Spleen (tissue), 11 donors: Measurements from ENCODE around the gene COA3. TPM values are rescaled to one million over a fixed set of nuclear protein-coding genes. Genes with fewer than 3 reads are reported as not detected.

Experiments used
- DNase-seq: peaks from one replicate; pipeline ENCODE4 v3.0.0-alpha.2; 2020
- H3K27ac ChIP-seq, 8 donors: fragments of 200-600 bp; sonication (generic) in 7 of 8; 1 replicate in 4 of 8; 2 replicates in 4 of 8; pipeline versions ENCODE4 v1.5.0 to v1.8.0; 2016 to 2021; ENCODE audit warnings: inconsistent platforms in 4 of 8, mild to moderate bottlenecking in 4 of 8, moderate library complexity in 1 of 8
- H3K27me3 ChIP-seq, 7 donors: fragments of 200-600 bp; sonication (generic) in 6 of 7; replicated peaks in 1 of 7; 1 replicate in 4 of 7; 2 replicates in 3 of 7; pipeline versions ENCODE4 v1.5.0 to v1.8.0; 2016 to 2021; ENCODE audit warnings: inconsistent platforms in 3 of 7, mild to moderate bottlenecking in 1 of 7
- H3K36me3 ChIP-seq, 6 donors: fragments of 200-600 bp; sonication (generic) in 5 of 6; 1 replicate in 4 of 6; 2 replicates in 2 of 6; pipeline versions ENCODE4 v1.5.0 to v1.8.0; 2016 to 2021; ENCODE audit warnings: inconsistent platforms in 2 of 6
- H3K4me1 ChIP-seq, 6 donors: fragments of 200-600 bp; sonication (generic) in 5 of 6; 1 replicate in 3 of 6; 2 replicates in 3 of 6; pipeline versions ENCODE4 v1.5.0 to v1.8.0; 2016 to 2021; ENCODE audit warnings: inconsistent platforms in 3 of 6
- H3K4me3 ChIP-seq, 8 donors: fragments of 200-600 bp; sonication (generic) in 7 of 8; 1 replicate in 4 of 8; 2 replicates in 4 of 8; pipeline versions ENCODE4 v1.5.0 to v1.8.0; 2016 to 2021; ENCODE audit warnings: inconsistent platforms in 4 of 8, mild to moderate bottlenecking in 4 of 8, moderate library complexity in 2 of 8
- H3K9me3 ChIP-seq, 8 donors: fragments of 200-600 bp; sonication (generic) in 7 of 8; 1 replicate in 4 of 8; 2 replicates in 4 of 8; pipeline versions ENCODE4 v1.5.0 to v1.8.0; 2016 to 2021; ENCODE audit warnings: inconsistent platforms in 4 of 8
- CTCF ChIP-seq, 11 experiments: fragments of 200-600 bp in 7 of 11; fragments of 450-650 bp in 4 of 11; sonication (generic) in 4 of 11; IDR thresholded peaks in 8 of 11; conservative IDR thresholded peaks in 3 of 11; 1 replicate in 7 of 11; 2 replicates in 4 of 11; pipeline versions ENCODE4 v1.4.0 to v1.8.0; 2016 to 2021; ENCODE audit warnings: antibody characterized with exemption in 11 of 11, inconsistent platforms in 4 of 11, mild to moderate bottlenecking in 1 of 11
- POLR2A ChIP-seq, 3 donors: fragments of 450-650 bp; IDR thresholded peaks; one replicate each; pipeline ENCODE4 v1.5.1; 2017; ENCODE audit warnings: antibody characterized with exemption in 3 of 3, mild to moderate bottlenecking in 1 of 3
- POLR2AphosphoS5 ChIP-seq, 3 donors: sonication (generic); formaldehyde crosslinking; IDR thresholded peaks; one replicate each; pipeline ENCODE4 v1.5.1; 2017; ENCODE audit warnings: antibody characterized with exemption in 3 of 3
- WGBS, 5 donors: extraction: QIAGEN DNeasy Blood & Tissue Kit in 3 of 5; methylation state at CpG; one replicate each; pipeline versions ENCODE4 v1.1.5 to v1.1.7; 2013 to 2018; 5-methylcytosine and 5-hydroxymethylcytosine counted together
- intact Hi-C: fragments of 100-400 bp; cut with DNase I; formaldehyde crosslinking; loops from one replicate; pipeline ENCODE4 v1.15.0; 2023; ENCODE audit warnings: low total_unique reads
- polyA plus RNA-seq, 3 donors: library from polyadenylated mRNA; stranded (reverse); fragments of 200-250 nt; gene quantifications; one replicate each; pipeline ENCODE4 v1.2.1, GENCODE V29; 2013
- total RNA-seq, 7 donors: library from RNA; depleted of rRNA in 3 of 7; stranded (reverse); fragments of >200 nt in 3 of 7; fragmentation: NEBNext Ultra II Directional in 4 of 7; extraction: Animal tissue kit (Norgen Biotek cat#: 25700) in 4 of 7; gene quantifications; one replicate each; pipeline versions ENCODE4 v1.1.0 to v1.2.1, GENCODE V29; 2016 to 2021
- donor health status: healthy with polysubstance abuse.
- donor health status: DM: no; HTN: no; CAD: no; lungs with moderate emphysema.
- donor health status: DM: no; HTN: no; CAD: no.
- donor health status: Bipolar disorder and iron deficiency.
- donor health status: healthy.
- donor health status: DM: no; HTN: no; CAD: no.
- donor health status: DM: yes; HTN: yes; CAD: no.

Gene COA3
- total and polyA plus RNA-seq, 10 donors, result 30.0 to 126 (median 43.3) TPM

- DNase-seq, result no peak
- Histone ChIP-seq H3K27ac (no peak overlapping the region), H3K4me1 (peaks cover 8 to 61% (median 37%) of the 10 kb centered on the region in 6 donors), H3K27me3 (peaks cover 0 to 78% (median 55%) of the 10 kb centered on the region in 7 donors), H3K4me3 (no peak overlapping the region), H3K36me3 (peaks cover under 1 to 29% (median 24%) of the 10 kb centered on the region in 6 donors), H3K9me3 (no peaks in the 10 kb centered on the region)
- intact Hi-C loops, result no loop called here
- 31 to 62% (median 50%) methylated on average over 23 to 29 of the region's 29 CpGs for WGBS, 5 donors
- TF ChIP-seq CTCF (IDR thresholded peaks at IDR 0.05 in 8 of 11, conservative IDR thresholded peaks at IDR 0.05 in 3 of 11) (no peak), POLR2AphosphoS5 (IDR thresholded peaks at IDR 0.05) (peak in 1 of 3 donors; percentile 4), POLR2A (IDR thresholded peaks at IDR 0.05) (no peak)
Observed at GRCh38 chr17:42782166-42783061, 16.1 kb downstream of the COA3 start.

- Histone ChIP-seq H3K4me3 (no peak overlapping the region), H3K27me3 (peaks cover 0 to 71% (median 55%) of the 10 kb centered on the region in 7 donors)
- intact Hi-C loops, result no loop called here
Observed at GRCh38 chr17:42781639-42782165, 16.8 kb downstream of the COA3 start.

GRCh38 chr17:42780851-42781638 lies 17.5 kb downstream of the COA3 start:
- WGBS, 5 donors, result 7 to 12% (median 8%) methylated on average over 34 to 39 of the region's 39 CpGs
- no peak overlapping the region for H3K27ac ChIP-seq
- intact Hi-C loops, result no loop called here
- DNase-seq, result peak; percentile 69
- H3K27me3 ChIP-seq, result peaks cover 0 to 64% (median 55%) of the 10 kb centered on the region in 7 donors
- H3K9me3 ChIP-seq, result no peaks in the 10 kb centered on the region
- H3K4me1 ChIP-seq, result peaks cover 8 to 61% (median 37%) of the 10 kb centered on the region in 6 donors
- H3K36me3 ChIP-seq, result peaks cover 3 to 43% (median 38%) of the 10 kb centered on the region in 6 donors
- H3K4me3 ChIP-seq, result peak overlapping the region in 5 of 8 donors; percentile 2 to 57 (median 24)
- TF ChIP-seq CTCF (IDR thresholded peaks at IDR 0.05 in 8 of 11, conservative IDR thresholded peaks at IDR 0.05 in 3 of 11) (no peak), POLR2AphosphoS5 (IDR thresholded peaks at IDR 0.05) (peak in 2 of 3 donors; percentile 21 to 72)

More at GRCh38 chr17:42781639-42782165, 16.8 kb downstream of the COA3 start:
- Histone ChIP-seq H3K27ac (no peak overlapping the region), H3K9me3 (no peaks in the 10 kb centered on the region), H3K4me1 (peaks cover 8 to 61% (median 37%) of the 10 kb centered on the region in 6 donors), H3K36me3 (peaks cover 3 to 37% (median 31%) of the 10 kb centered on the region in 6 donors)
- 45 to 93% (median 65%) methylated on average over 3 to 10 of the region's 10 CpGs for WGBS, 5 donors
- TF ChIP-seq POLR2A (IDR thresholded peaks at IDR 0.05) (no peak), POLR2AphosphoS5 (IDR thresholded peaks at IDR 0.05) (peak in 1 of 3 donors; percentile 14), CTCF (IDR thresholded peaks at IDR 0.05 in 8 of 11, conservative IDR thresholded peaks at IDR 0.05 in 3 of 11) (no peak)
- DNase-seq, result peak; percentile 38
